HuH-7 (cell line): ENCODE results near the gene LPAR6.
"Not testable (repeated sequence)": the region's sequence is repeated elsewhere in the genome, so short reads cannot be mapped to it uniquely, and the experiment has no call there.

Source experiments
- DNase-seq: peaks from one replicate; pipeline ENCODE4 v3.0.0; 2011; ENCODE audit warnings: low spot score

Gene LPAR6

GRCh38 chr13:48412881-48413351, at the start of gene LPAR6:
TSS of gene LPAR6 (minus strand) at chr13:48413113. CDS start at chr13:48412423, 690 bp downstream.
- peak; percentile 26 for DNase-seq

DNA sequence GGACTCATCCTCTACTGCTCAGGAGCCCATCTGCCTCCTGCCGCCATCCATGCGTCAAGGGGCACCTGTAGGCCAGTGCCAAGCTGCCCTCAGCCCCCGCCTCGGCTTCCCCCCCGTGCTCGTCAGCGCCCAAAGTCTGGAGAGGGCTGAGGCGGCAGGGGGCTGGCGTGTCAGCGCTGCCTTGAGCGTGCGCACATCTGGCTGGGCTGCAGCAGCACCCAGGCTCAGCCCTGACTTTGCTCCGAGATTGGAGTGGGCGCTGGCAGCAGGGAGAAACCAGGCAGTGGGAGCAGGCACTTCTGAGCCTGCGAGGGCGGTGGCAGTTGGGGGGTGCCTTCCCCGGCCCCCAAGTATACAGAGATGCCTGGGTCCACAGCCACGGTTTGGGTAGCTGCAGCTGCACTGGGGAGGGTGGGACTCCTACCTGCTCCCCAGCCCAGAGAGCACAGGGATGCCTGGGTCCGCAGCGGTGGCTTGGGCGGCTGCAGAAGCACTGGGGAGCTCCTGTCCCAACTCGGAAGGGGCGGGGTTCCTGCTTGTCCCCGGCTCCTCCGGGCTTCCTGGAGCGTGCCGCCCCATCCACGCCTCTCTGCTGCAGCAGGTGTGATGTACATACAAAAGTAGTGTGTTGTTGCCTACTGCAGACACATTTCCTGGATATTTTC, 44.8 kb upstream of the LPAR6 start:
- no peak for DNase-seq

DNA sequence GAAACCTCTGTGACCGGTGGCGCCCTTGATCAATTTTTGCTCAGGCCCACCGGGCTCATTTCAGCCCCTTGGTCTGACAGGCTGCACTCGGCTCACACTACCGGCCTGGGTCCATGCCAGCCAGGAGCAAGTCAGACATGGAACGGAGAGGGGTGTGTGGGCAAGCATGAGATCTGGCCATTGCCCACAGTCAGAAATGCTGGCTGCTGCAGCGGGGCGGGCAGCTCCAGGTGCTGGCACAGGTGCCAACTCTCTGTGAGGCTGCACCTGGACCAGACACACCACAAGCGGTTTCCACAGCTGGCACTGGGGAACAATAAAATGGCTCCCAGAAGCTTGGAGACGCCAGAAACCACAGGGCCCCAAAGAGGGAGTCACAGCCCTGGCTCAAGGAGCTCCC, 43.6 kb upstream of the LPAR6 start:
- no peak for DNase-seq

- DNase-seq: not testable (repeated sequence)
Measured at GRCh38 chr13:48451196-48451595, 38.3 kb upstream of the LPAR6 start.

- DNase-seq: no peak
Measured at GRCh38 chr13:48449656-48450055, 36.7 kb upstream of the LPAR6 start.

DNA sequence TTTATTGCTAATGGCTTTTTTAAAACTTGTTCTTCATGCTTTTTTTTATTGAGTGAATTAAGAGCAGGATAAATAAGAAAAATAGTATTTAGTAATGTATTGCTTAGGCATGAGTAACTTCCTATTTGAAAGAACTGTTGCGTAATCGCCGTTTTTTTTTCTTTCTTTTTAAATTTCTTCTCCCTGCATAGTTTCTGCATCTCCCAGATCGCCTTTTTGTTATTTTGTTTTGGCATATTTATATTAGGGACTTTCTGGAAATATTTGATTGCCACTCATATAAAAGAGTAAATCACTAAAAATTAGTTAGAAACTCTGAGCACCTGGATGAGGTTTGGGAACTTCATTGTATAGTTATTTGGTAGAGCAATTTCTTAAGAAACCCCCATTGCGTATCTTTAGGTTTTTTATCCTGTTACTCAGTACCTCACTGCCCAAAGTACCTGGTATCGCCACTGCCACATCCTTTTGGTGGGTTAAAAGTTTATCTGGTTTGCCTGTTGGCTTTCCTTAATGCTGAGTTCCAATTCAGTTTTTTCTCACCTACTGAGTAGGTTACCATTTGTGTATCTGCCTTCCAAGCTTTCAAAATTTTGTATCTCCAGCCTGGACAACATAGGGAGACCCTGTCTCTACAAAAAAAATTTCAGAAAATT, 36.2 kb upstream of the LPAR6 start:
- DNase-seq: no peak

DNA sequence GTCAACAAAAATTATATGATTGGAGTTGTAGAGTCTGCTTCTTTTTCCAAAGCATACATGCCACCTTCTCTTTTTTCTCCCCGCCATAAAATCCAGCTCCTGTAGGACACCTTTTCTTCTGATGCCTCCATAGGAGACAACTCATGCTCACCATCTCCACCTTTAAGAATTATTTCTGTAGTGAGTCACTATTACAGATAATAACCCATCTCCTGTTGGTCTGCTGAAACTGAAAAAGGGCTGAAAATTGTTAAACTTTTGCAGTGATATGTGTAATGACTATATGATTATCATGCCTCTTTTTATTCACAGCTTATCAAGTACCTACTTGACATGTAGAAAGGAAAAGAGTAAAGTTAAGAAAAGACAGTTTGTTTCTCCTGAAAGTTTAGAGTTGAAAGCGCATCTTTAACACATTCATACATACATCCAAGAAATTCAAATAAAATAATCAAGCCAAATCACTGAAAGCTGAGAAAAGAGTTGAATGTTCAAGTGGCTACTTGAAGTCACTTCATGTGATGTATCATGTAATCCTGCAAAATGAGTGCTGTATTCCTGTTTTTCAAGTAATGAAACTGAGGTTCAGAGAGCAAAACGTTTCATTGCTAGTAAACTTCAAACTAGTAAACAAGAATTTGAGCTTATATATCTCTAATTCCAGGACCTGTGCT, 35.5 kb upstream of the LPAR6 start:
- no peak for DNase-seq

DNA sequence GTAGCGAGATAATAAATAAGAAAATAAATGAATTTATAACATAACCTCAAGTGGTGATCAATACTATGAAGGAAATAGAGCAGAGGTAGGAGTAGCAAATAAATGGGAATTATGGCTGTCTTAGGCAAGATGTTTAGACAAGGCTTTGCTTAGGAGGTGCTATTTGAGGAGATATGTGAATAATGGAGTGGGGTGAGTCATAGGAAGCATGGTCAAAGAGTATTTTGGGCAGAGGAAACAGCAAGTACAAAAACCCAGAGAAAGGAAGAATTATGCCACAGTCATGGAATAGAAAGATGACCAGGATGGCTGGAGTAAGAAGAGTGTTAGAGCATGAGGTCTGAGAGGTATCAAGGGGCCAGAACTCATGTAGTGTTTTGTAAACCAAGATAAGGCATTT, 33.6 kb upstream of the LPAR6 start:
- no peak for DNase-seq

DNA sequence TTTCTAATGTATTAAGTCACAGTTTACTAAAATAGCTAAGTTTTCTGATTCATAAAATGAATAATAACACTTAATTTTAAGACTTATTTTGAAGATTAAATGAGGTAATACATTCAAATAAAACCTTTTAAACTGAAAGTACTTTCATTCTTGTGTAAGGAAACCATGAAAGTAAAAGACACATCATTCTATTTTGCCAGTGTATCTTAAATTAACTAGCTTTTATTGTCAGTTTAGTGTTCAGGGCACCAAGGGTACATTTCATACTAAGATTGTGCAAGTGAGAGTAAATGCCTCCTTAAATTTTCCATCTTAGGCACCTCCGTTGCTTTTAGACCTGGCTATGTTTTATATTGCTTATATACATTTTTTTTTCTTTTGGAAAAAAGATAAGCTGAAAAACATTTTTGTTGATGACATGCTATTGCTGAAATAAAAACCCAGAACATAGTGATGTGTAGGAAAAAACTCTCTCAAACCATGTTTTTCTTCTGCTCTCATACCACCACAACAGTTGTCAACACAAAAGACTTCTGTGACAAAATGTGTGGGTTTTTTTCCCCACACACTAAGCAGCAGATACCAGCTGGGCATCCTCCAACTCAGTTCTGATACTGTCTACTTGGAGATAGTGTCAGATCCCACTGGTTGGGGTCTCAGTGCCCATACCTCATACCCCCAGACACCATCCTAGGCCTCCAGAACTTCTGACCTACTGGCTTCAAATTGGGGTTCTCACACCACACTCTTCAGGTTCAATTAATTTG, 30.7 kb upstream of the LPAR6 start:
- no peak for DNase-seq

DNA sequence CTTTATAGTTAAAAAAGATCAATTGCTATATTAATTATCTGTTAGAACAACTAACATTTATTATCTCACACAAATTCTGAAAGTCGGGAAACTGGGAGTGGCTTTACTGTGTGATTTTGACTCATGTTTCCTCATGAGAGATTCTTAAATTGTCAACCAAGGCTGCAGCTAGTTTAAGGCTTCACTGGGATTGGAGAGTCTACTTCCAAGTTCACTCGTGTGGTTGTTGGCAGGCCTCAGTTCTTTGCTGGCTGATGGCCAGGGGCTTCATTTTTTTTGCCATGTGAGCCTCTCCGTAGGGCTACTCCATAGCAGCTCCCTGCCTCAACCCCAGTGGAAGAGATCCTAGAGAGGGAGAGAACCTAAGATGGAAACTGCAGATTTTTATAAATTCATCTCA, 24.5 kb upstream of the LPAR6 start:
- no peak for DNase-seq

GRCh38 chr13:48436661-48437288, 23.9 kb upstream of the LPAR6 start:
- no peak for DNase-seq

DNA sequence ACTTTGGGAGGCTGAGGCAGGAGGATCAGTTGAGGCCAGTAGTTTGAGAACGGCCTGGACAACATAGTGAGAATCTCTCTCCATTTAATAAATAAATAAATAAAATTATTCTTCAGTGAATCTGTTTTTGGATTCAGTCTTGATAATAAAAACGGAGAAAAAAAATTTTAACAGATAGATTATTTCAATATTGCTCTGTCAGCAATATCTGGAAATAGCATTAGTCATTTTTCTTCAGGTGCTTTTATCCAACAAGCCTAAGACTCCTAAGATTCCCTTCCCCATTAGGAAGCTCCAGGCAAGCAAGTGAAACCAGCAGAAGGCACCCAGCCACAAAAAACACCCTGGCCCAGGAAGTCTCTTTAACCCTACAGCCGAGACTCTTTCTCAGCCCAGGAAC, 21.3 kb upstream of the LPAR6 start:
- no peak for DNase-seq

- DNase-seq: no peak
Measured at GRCh38 chr13:48431987-48432615, 19.2 kb upstream of the LPAR6 start.

DNA sequence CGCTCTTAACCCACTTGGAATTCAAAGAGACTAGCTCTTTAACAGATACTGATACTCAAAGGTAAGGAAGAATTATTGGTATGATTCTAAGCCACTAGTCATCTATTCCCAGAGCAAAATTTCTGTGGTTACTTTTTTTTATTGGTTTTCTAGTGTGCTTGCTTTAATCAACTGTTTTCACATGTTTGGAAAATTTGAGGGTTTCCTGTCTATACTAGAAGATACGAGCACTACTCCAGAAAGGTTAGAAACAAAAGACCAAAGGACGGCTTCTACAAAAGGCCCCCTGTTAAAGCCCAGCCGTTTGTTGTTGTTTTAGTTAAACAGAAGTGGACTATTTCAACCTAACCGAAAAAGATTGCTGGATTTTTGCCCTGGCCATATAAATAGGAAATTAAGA, 18.5 kb upstream of the LPAR6 start:
- DNase-seq: no peak

GRCh38 chr13:48429886-48430285, 17.0 kb upstream of the LPAR6 start:
- DNase-seq: no peak

DNA sequence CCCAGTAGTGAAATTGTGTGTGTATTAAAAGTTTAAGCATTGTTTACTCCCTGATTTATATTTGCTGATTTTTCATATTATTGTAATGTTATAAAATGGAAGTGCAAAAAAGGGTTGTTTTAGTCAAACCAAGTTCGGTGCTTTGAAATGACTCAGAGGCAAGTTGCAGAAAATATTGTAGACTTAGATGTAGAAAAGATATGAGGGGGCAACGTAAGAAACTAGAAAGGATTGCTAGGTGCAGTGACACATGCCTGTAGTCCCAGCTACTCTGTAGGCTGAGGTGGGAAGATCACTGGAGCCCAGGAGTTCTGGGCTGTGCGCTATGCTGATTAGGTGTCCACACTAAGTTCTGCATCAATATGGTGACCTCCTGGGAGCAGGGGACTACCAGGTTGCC, 16.1 kb upstream of the LPAR6 start:
- no peak for DNase-seq

DNA sequence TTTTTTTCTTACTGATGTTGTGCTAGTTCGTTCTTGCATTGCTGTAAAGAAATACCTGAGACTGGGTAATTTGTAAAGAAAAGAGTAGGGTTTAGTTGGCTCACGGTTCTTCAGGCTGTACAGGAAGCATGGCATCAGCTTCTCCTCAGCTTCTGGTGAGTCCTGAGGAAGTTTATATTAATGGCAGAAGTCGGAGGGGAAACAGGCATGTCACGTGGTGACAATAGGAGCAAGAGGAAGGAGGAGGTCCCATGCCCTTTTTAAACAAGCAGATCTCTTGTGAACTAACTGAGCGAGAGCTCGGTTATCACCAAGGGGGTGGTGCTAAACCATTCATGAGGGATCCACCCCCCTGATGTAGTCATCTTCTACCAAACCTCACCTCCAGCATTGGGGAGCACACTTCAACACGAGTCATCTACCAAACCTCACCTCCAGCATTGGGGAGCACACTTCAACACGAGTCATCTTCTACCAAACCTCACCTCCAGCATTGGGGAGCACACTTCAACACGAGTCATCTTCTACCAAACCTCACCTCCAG, 13.9 kb upstream of the LPAR6 start:
- DNase-seq: not testable (repeated sequence)

GRCh38 chr13:48426052-48426451, 13.1 kb upstream of the LPAR6 start:
- no peak for DNase-seq

DNA sequence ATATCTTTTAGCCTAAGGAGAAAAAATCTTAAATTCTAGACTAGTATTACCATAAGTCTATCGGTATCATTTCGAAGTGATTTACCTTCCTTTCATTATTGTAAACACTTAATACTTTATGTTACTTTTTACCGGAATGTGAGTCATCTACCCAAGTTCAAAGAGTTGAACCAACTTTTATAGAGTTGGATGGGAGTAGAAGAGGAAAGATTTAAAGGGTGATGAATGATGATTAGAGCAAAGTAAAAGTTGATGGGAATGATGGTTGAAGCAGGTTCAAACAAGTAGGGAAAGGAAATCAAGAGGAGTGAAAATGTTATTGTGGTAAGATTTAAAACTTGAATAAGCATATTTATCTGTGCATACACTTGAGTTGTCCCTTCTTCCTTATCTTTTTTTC, 11.3 kb upstream of the LPAR6 start:
- DNase-seq: no peak

DNA sequence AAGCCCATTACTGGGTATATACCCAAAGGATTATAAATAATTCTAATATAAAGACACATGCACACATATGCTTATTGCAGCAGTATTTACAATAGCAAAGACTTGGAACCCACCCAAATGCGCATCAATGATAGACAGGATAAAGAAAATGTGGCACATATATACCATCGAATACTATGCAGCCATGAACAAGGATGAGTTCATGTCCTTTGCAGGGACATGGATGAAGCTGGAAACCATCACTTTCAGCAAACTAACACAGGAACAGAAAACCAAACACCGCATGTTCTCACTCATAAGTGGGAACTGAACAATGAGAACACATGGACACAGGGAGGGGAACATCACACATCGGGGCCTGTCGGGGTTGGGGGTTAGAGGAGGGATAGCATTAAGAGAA, 9.1 kb upstream of the LPAR6 start:
- DNase-seq: not testable (repeated sequence)

DNA sequence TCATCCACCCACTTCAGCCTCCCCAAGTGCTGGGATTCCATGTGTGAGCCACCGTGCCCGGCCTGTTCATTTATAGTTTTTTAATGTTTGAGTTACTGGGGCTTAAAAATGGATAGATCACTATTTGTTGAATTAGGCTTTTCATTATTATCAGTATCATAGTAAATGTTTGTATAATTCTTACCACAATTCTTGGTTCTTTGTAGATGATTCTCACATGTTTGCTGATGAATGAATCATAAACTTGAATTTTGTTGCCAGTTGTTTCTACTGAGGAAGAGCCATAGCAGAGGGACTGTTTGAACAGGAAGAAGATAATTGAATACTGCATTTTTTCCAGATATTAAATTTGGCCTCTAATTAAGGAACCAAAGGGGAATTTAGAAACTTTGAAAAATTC, 2.6 kb upstream of the LPAR6 start:
- DNase-seq: no peak
